ENCODE results near the gene SLC6A19.

DNA sequence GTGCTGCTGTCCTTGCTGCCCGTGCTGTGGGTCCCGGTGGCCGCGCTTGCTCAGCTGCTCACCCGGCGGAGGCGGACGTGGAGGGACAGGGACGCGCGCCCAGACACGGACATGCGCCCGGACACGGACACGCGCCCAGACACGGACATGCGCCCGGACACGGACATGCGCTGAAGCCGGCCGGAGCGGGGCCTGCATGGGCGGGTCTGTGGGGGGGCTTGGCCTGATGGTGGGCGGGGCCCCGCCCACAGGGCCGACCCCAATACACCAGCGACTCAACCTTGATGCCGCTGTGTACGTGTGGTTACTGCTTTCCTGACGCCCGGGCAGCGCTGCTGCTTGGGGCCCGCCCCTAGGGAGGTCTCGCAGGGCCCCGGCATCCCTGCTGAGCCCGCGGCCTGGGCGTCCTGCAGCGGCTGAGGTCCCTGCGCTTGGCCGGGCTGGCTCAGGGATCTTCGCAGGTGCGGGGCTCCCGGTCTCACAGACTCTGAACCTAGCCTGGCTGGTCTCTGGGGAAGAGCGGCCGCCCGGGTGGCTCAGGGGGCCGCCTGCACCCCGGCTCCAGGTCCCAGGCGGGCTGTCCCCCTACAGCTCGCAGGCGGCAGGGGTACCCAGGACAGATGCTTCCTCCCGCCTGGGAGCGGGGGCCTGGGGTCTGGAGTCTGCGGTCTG is 44.6 kb downstream of the SLC6A19 start:
- TF ChIP-seq, protein P1, sequence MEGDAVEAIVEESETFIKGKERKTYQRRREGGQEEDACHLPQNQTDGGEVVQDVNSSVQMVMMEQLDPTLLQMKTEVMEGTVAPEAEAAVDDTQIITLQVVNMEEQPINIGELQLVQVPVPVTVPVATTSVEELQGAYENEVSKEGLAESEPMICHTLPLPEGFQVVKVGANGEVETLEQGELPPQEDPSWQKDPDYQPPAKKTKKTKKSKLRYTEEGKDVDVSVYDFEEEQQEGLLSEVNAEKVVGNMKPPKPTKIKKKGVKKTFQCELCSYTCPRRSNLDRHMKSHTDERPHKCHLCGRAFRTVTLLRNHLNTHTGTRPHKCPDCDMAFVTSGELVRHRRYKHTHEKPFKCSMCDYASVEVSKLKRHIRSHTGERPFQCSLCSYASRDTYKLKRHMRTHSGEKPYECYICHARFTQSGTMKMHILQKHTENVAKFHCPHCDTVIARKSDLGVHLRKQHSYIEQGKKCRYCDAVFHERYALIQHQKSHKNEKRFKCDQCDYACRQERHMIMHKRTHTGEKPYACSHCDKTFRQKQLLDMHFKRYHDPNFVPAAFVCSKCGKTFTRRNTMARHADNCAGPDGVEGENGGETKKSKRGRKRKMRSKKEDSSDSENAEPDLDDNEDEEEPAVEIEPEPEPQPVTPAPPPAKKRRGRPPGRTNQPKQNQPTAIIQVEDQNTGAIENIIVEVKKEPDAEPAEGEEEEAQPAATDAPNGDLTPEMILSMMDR (IDR thresholded peaks at IDR 0.05) = no peak
- no peak for TF ChIP-seq POLR2A (IDR thresholded peaks at IDR 0.05)

Measured in adrenal gland (tissue), 5 donors.